ENCODE results near the gene ESRP2. TPM values are rescaled to one million over a fixed set of nuclear protein-coding genes. Genes with fewer than 3 reads are reported as not detected.

ESRP2 gene
- total and polyA plus RNA-seq, 7 experiments from 2014 or later, result 0.11 to 0.29 TPM; not detected in 5

DNA sequence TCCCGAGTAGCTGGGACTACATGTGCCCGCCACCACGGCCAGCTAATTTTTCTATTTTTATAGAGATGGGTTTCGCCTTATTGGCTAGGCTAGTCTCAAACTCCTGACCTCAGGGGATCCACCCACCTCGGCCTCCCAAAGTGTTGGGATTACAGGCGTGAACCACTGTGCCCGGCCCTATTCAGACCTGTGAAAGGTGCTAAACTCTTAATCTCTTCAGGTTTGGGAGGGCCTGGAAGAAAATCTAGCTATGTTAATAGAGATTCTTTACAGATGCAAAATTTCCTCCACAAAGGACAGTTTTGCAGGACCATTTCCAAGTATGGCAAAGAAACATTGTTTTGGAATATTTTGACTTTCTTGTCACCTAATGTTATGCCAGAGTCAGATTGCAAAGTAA, 6.2 kb upstream of the ESRP2 start:
- H3K36me3 ChIP-seq (ENCODE audit: control insufficient read depth in 2 of 3, insufficient read depth in 3 of 3, low read length in 3 of 3), result peaks cover 0 to 5% (median 0%) of the 10 kb centered on the region in 3 experiments
- intact Hi-C loops (cut with micrococcal nuclease), result loop anchor here (5.0 to 10.0 kb wide), 2 partner anchors 270 to 757 kb away; partner anchors contain the start of genes AGRP (in 1 of the 2) and ATP6V0D1 (in 1 of the 2)
- peak in 1 of 9 donors; percentile 5 for DNase-seq
- H3K9me3 ChIP-seq (ENCODE audit: control insufficient read depth in 2 of 3, low read length in 3 of 3), result no peaks in the 10 kb centered on the region
- H3K27ac Mint-ChIP-seq, result no peak overlapping the region
- no peak for ATAC-seq
- peak overlapping the region in 2 of 10 donors; percentile 9 to 12 for H3K4me3 Mint-ChIP-seq
- peaks cover 13 to 20% of the 10 kb centered on the region in 2 donors for H3K4me1 ChIP-seq (ENCODE audit: control insufficient read depth in 2 of 2, insufficient read depth in 2 of 2, low read length in 2 of 2)
- peaks cover 0 to 6% (median 0%) of the 10 kb centered on the region in 5 donors for H3K27me3 Mint-ChIP-seq
- peaks cover 14 to 47% (median 36%) of the 10 kb centered on the region in 7 donors for H3K4me1 Mint-ChIP-seq
- CTCF ChIA-PET, result interaction anchor here (0.7 to 3.3 kb wide), 6 partner anchors 12 to 718 kb away, joined by 3 to 13 read pairs (median 3); no protein-coding TSS in a partner anchor
- no peak overlapping the region for H3K4me3 ChIP-seq (ENCODE audit: low read length)
- H3K36me3 Mint-ChIP-seq, result peaks cover 0 to 2% (median 0%) of the 10 kb centered on the region in 5 donors
- POLR2A ChIA-PET, result interaction anchor here (1.0 kb wide), 1 partner anchor 12 kb away, joined by 3 read pairs; no protein-coding TSS in a partner anchor
- H3K27ac ChIP-seq (ENCODE audit: low read depth, low read length), result no peak overlapping the region
- no peaks in the 10 kb centered on the region for H3K27me3 ChIP-seq (ENCODE audit: control insufficient read depth in 2 of 2, insufficient read depth in 2 of 2, low read length in 2 of 2)
- peaks cover 0 to 2% (median 0%) of the 10 kb centered on the region in 11 donors for H3K9me3 Mint-ChIP-seq

DNA sequence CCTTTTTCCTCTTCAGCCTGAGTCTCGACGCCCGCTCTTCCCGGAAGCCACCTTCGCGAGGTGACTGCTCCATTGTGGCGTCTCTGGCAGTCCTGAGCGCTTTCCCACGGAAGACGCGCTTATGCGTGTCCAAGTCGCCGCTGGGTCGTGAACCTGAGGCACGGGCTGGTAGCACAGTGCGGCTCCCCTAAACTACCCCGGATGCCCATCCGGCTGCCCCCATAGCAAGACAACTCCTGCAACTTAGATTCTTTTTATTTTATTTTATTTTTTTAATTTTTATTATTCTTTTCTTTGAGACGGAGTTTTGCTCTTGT, 2.1 kb upstream of the ESRP2 start:
- H3K4me3 ChIP-seq (ENCODE audit: low read length), result peak overlapping the region; percentile 91
- H3K36me3 Mint-ChIP-seq, result no peaks in the 10 kb centered on the region
- peaks cover 23 to 45% (median 32%) of the 10 kb centered on the region in 7 donors for H3K4me1 Mint-ChIP-seq
- ChIA-PET CTCF (interaction anchor here (1.6 kb wide), 2 partner anchors 24 to 88 kb away, joined by 4 to 9 read pairs; no protein-coding TSS in a partner anchor), POLR2A (interaction anchor here (1.2 to 2.4 kb wide), 5 partner anchors 8 to 302 kb away, joined by 3 to 6 read pairs (median 5); partner anchors contain the start of gene NFATC3)
- no peaks in the 10 kb centered on the region for H3K9me3 ChIP-seq (ENCODE audit: control insufficient read depth in 2 of 3, low read length in 3 of 3)
- intact Hi-C loops (cut with micrococcal nuclease), result loop anchor here (5.0 to 10.0 kb wide), 4 partner anchors 284 to 573 kb away; partner anchors contain the start of genes ACD (in 1 of the 2), C16orf86 (in 1 of the 2), ENKD1 (in 1 of the 2) and PARD6A (in 1 of the 2)
- H3K27ac Mint-ChIP-seq, result peak overlapping the region; percentile 72 to 95 (median 87)
- peak overlapping the region; percentile 90 to 99 (median 96) for H3K4me3 Mint-ChIP-seq
- H3K36me3 ChIP-seq (ENCODE audit: control insufficient read depth in 2 of 3, insufficient read depth in 3 of 3, low read length in 3 of 3), result no peaks in the 10 kb centered on the region
- no peak for DNase-seq
- peak overlapping the region; percentile 67 for H3K27ac ChIP-seq (ENCODE audit: low read depth, low read length)
- no peaks in the 10 kb centered on the region for H3K27me3 ChIP-seq (ENCODE audit: control insufficient read depth in 2 of 2, insufficient read depth in 2 of 2, low read length in 2 of 2)
- peaks cover 6 to 10% of the 10 kb centered on the region in 2 donors for H3K4me1 ChIP-seq (ENCODE audit: control insufficient read depth in 2 of 2, insufficient read depth in 2 of 2, low read length in 2 of 2)
- peak; percentile 22 for ATAC-seq
- H3K9me3 Mint-ChIP-seq, result peaks cover 0 to 5% (median 0%) of the 10 kb centered on the region in 11 donors
- H3K27me3 Mint-ChIP-seq, result peaks cover 0 to 13% (median 0%) of the 10 kb centered on the region in 5 donors

DNA sequence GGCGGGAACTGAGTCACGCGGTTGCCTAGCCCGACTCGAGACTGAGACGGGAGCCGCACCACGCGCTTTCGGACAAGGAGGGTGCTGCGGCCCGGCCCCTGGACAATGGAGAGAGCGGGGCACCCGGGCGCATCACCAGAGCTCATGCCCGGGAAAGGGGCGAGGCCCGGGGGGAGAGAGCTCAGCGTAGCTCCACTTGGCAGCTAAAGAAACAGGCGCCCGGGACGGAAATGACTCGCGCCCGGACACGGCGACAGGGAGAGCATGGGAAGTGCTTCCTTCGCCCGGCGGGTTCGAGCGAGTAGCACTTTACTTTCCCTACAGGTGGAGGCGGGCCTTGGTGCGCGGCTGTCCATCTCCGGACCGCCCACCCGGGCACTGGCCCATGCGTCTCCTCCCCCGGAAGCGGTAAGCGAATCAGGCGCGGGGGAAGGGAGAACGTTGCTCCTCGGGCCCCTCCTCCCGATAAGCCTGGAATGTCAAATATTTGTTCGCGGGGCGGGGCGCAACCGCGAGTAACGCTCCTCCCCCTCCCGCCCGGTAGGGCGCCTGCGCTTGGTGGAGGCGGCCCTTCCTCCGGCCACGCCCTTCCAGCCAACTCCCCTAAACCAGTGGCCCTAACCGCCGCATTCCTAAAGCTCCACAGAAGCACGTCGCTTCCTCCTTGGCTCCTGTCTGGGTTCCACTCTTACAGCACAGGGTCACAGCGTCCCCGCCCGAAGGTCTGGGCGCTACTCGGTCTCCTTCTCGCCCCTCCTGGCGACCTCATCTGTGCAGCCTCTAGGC, 1.5 kb upstream of the ESRP2 start:
- Mint-ChIP-seq H3K27me3 (peaks cover 0 to 13% (median 0%) of the 10 kb centered on the region in 5 donors), H3K4me1 (peaks cover 23 to 45% (median 34%) of the 10 kb centered on the region in 7 donors), H3K27ac (peak overlapping the region; percentile 72 to 95 (median 87)), H3K4me3 (peak overlapping the region; percentile 90 to 99 (median 96)), H3K36me3 (no peaks in the 10 kb centered on the region), H3K9me3 (peaks cover 0 to 5% (median 0%) of the 10 kb centered on the region in 11 donors)
- ATAC-seq (peak; percentile 88), DNase-seq (peak; percentile 71 to 90 (median 83))
- Histone ChIP-seq H3K27me3 (ENCODE audit: control insufficient read depth in 2 of 2, insufficient read depth in 2 of 2, low read length in 2 of 2) (no peaks in the 10 kb centered on the region), H3K27ac (ENCODE audit: low read depth, low read length) (peak overlapping the region; percentile 67), H3K4me3 (ENCODE audit: low read length) (peak overlapping the region; percentile 91), H3K4me1 (ENCODE audit: control insufficient read depth in 2 of 2, insufficient read depth in 2 of 2, low read length in 2 of 2) (peaks cover 6 to 10% of the 10 kb centered on the region in 2 donors), H3K36me3 (ENCODE audit: control insufficient read depth in 2 of 3, insufficient read depth in 3 of 3, low read length in 3 of 3) (no peaks in the 10 kb centered on the region), H3K9me3 (ENCODE audit: control insufficient read depth in 2 of 3, low read length in 3 of 3) (no peaks in the 10 kb centered on the region)
- ChIA-PET POLR2A (interaction anchor here (0.7 to 2.4 kb wide), 13 partner anchors 9 to 301 kb away, joined by 3 to 9 read pairs (median 3); partner anchors contain the start of genes NFATC3, PRMT7 and SLC7A6OS), CTCF (interaction anchor here (0.7 to 1.2 kb wide), 2 partner anchors 152 to 198 kb away, joined by 3 read pairs; no protein-coding TSS in a partner anchor)
- intact Hi-C loops (cut with micrococcal nuclease), result loop anchor here (1.0 to 10.0 kb wide), 10 partner anchors 8 to 573 kb away; partner anchors contain the start of genes PLA2G15 (in 2 of the 2), ACD (in 1 of the 2), C16orf86 (in 1 of the 2) and ENKD1 (in 1 of the 2)

DNA sequence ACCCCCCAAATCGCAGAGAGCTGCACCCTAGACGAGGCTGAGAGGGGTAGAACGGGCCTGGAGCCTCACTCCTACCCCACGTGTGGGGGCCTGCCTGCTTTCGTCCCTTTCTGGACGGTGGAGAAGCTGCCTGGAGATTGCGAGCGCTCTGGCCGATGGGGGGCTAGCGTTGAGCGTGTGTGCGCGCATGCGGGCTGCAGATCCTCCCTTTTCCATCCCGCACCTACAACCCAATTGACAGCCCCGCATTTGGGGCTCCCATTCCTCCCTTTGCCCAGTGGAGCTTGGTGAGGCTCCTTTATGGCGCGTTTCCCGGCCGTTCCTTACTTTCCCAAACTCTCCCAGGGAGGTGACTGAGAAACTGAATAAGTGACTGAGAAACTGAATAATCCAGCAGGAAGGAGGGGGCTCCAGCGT, 907 bp upstream of the ESRP2 start:
- Mint-ChIP-seq H3K36me3 (no peaks in the 10 kb centered on the region), H3K27me3 (peaks cover 0 to 13% (median 0%) of the 10 kb centered on the region in 5 donors), H3K4me3 (peak overlapping the region; percentile 90 to 99 (median 96)), H3K9me3 (peaks cover 0 to 5% (median 0%) of the 10 kb centered on the region in 11 donors), H3K4me1 (peaks cover 23 to 45% (median 34%) of the 10 kb centered on the region in 7 donors), H3K27ac (peak overlapping the region in 8 of 9 donors; percentile 69 to 95 (median 88))
- CTCF ChIA-PET, result interaction anchor here (0.6 to 1.2 kb wide), 3 partner anchors 19 to 197 kb away, joined by 3 read pairs; no protein-coding TSS in a partner anchor
- H3K27me3 ChIP-seq (ENCODE audit: control insufficient read depth in 2 of 2, insufficient read depth in 2 of 2, low read length in 2 of 2), result no peaks in the 10 kb centered on the region
- DNase-seq (peak in 3 of 9 donors; percentile 27 to 30 (median 29)), ATAC-seq (no peak)
- peak overlapping the region; percentile 91 for H3K4me3 ChIP-seq (ENCODE audit: low read length)
- no peaks in the 10 kb centered on the region for H3K36me3 ChIP-seq (ENCODE audit: control insufficient read depth in 2 of 3, insufficient read depth in 3 of 3, low read length in 3 of 3)
- peaks cover 6 to 10% of the 10 kb centered on the region in 2 donors for H3K4me1 ChIP-seq (ENCODE audit: control insufficient read depth in 2 of 2, insufficient read depth in 2 of 2, low read length in 2 of 2)
- intact Hi-C loops (cut with micrococcal nuclease), result loop anchor here (1.0 to 10.0 kb wide), 10 partner anchors 8 to 572 kb away; partner anchors contain the start of genes PLA2G15 (in 2 of the 2), ACD (in 1 of the 2), C16orf86 (in 1 of the 2) and ENKD1 (in 1 of the 2)
- no peaks in the 10 kb centered on the region for H3K9me3 ChIP-seq (ENCODE audit: control insufficient read depth in 2 of 3, low read length in 3 of 3)
- peak overlapping the region; percentile 67 for H3K27ac ChIP-seq (ENCODE audit: low read depth, low read length)
- POLR2A ChIA-PET, result interaction anchor here (0.7 to 2.4 kb wide), 12 partner anchors 9 to 301 kb away, joined by 3 to 9 read pairs (median 4); partner anchors contain the start of genes NFATC3, PRMT7 and SLC7A6OS

DNA sequence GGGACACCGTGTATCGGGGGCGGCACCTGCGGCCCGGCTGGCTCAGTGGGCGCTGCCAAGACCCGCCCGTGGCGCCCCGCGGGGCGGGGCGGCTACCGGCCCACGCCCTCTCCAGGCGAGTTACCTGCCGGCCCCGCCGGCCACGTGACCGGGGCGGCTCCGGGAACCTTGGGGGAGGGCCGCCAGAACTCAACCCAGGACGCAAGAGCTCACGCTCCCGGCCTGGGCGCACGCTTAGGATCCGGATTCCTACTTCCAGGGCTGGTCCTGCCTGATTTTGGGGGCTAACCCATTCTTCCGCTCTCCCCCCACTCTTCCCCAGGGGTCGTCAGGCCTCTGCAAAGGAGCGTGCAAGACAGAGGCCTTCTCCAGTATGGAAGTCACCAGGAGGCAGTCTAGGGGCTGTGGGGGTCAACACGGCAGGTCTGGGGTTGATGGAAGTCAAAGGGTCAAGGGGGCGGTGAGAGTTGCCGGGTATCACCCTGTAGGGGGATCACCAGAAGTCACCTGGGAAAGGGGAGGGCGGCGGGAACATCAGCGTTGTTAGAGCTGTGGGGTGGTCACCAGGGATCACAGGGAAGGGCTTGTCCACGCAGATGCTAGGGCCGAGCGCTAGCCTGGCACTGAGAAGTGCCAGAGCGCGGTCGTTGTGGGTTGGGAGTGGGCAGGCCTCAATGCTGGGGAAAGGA, 354 bp upstream of the ESRP2 start:
- ChIA-PET POLR2A (interaction anchor here (0.8 to 2.3 kb wide), 10 partner anchors 9 to 300 kb away, joined by 3 to 9 read pairs (median 5); partner anchors contain the start of gene NFATC3), CTCF (interaction anchor here (0.6 to 1.2 kb wide), 2 partner anchors 19 to 197 kb away, joined by 3 read pairs; no protein-coding TSS in a partner anchor)
- DNase-seq (peak in 6 of 9 donors; percentile 30 to 49 (median 32)), ATAC-seq (peak; percentile 9)
- Mint-ChIP-seq H3K4me3 (peak overlapping the region; percentile 90 to 99 (median 96)), H3K27ac (peak overlapping the region in 8 of 9 donors; percentile 69 to 95 (median 90)), H3K27me3 (peaks cover 0 to 13% (median 0%) of the 10 kb centered on the region in 5 donors), H3K9me3 (peaks cover 0 to 5% (median 0%) of the 10 kb centered on the region in 11 donors), H3K36me3 (peaks cover 0 to 2% (median 0%) of the 10 kb centered on the region in 5 donors), H3K4me1 (peaks cover 23 to 45% (median 34%) of the 10 kb centered on the region in 7 donors)
- Histone ChIP-seq H3K27me3 (ENCODE audit: control insufficient read depth in 2 of 2, insufficient read depth in 2 of 2, low read length in 2 of 2) (no peaks in the 10 kb centered on the region), H3K9me3 (ENCODE audit: control insufficient read depth in 2 of 3, low read length in 3 of 3) (no peaks in the 10 kb centered on the region), H3K36me3 (ENCODE audit: control insufficient read depth in 2 of 3, insufficient read depth in 3 of 3, low read length in 3 of 3) (peaks cover 0 to 2% (median 0%) of the 10 kb centered on the region in 3 experiments), H3K4me1 (ENCODE audit: control insufficient read depth in 2 of 2, insufficient read depth in 2 of 2, low read length in 2 of 2) (peaks cover 6 to 10% of the 10 kb centered on the region in 2 donors), H3K4me3 (ENCODE audit: low read length) (peak overlapping the region; percentile 91), H3K27ac (ENCODE audit: low read depth, low read length) (peak overlapping the region; percentile 67)
- intact Hi-C loops (cut with micrococcal nuclease), result loop anchor here (2.0 to 10.0 kb wide), 8 partner anchors 25 to 571 kb away; partner anchors contain the start of genes ACD (in 1 of the 2), C16orf86 (in 1 of the 2), ENKD1 (in 1 of the 2) and NFATC3 (in 1 of the 2)
